Measurements from ENCODE around the gene D2HGDH.
"Not testable (repeated sequence)": the region's sequence is repeated elsewhere in the genome, so short reads cannot be mapped to it uniquely, and the experiment has no call there.

Gene D2HGDH

GRCh38 chr2:241776336-241777169 is 42.1 kb downstream of the D2HGDH start, which contains the start of gene GAL3ST2:
TSS of gene GAL3ST2 (plus strand) at chr2:241776822. CDS start at chr2:241776956, 134 bp downstream.
- no peak for TF ChIP-seq CTCF (IDR thresholded peaks at IDR 0.05)
- H3K4me3 ChIP-seq (ENCODE audit: low read depth in 1 of 2, low read length in 1 of 2), result no peak within 1 kb of the TSS
- H3K27ac ChIP-seq, result no peak within 1 kb of the TSS
- peaks cover 11% of the 10 kb centered on the region for H3K9me3 ChIP-seq
- peaks cover 45% of the 10 kb centered on the region for H3K27me3 ChIP-seq
- peaks cover 0 to 5% of the 10 kb centered on the region in 2 experiments for H3K4me1 ChIP-seq (ENCODE audit: control insufficient read depth in 1 of 2, insufficient read depth in 1 of 2, low read depth in 1 of 2, low read length in 1 of 2)
- no peaks in the 10 kb centered on the region for H3K36me3 ChIP-seq

- Histone ChIP-seq H3K27ac (no peak overlapping the region), H3K4me3 (ENCODE audit: low read depth in 1 of 2, low read length in 1 of 2) (no peak overlapping the region), H3K27me3 (peaks cover 38% of the 10 kb centered on the region), H3K9me3 (peaks cover 16% of the 10 kb centered on the region), H3K4me1 (ENCODE audit: control insufficient read depth in 1 of 2, insufficient read depth in 1 of 2, low read depth in 1 of 2, low read length in 1 of 2) (no peaks in the 10 kb centered on the region), H3K36me3 (no peaks in the 10 kb centered on the region)
- no peak for TF ChIP-seq CTCF (IDR thresholded peaks at IDR 0.05)
Observed at GRCh38 chr2:241777170-241777685, 42.8 kb downstream of the D2HGDH start.

- H3K27me3 ChIP-seq, result peaks cover 34% of the 10 kb centered on the region
- H3K36me3 ChIP-seq, result no peaks in the 10 kb centered on the region
- TF ChIP-seq CTCF (IDR thresholded peaks at IDR 0.05), result no peak
- H3K9me3 ChIP-seq, result peaks cover 16% of the 10 kb centered on the region
- H3K4me3 ChIP-seq (ENCODE audit: low read depth in 1 of 2, low read length in 1 of 2), result no peak overlapping the region
- H3K27ac ChIP-seq, result no peak overlapping the region
- H3K4me1 ChIP-seq (ENCODE audit: control insufficient read depth in 1 of 2, insufficient read depth in 1 of 2, low read depth in 1 of 2, low read length in 1 of 2), result no peaks in the 10 kb centered on the region
Observed at GRCh38 chr2:241777686-241778627, 43.5 kb downstream of the D2HGDH start.

- no peaks in the 10 kb centered on the region for H3K36me3 ChIP-seq
- TF ChIP-seq CTCF (IDR thresholded peaks at IDR 0.05), result no peak
- no peak overlapping the region for H3K4me3 ChIP-seq (ENCODE audit: low read depth in 1 of 2, low read length in 1 of 2)
- H3K27ac ChIP-seq, result no peak overlapping the region
- H3K27me3 ChIP-seq, result peaks cover 6% of the 10 kb centered on the region
- no peaks in the 10 kb centered on the region for H3K4me1 ChIP-seq (ENCODE audit: control insufficient read depth in 1 of 2, insufficient read depth in 1 of 2, low read depth in 1 of 2, low read length in 1 of 2)
- H3K9me3 ChIP-seq, result peaks cover 16% of the 10 kb centered on the region
Observed at GRCh38 chr2:241780939-241781569, 46.6 kb downstream of the D2HGDH start.

GRCh38 chr2:241782053-241782452 is 47.6 kb downstream of the D2HGDH start:
- not testable (repeated sequence) for H3K4me3 ChIP-seq (ENCODE audit: low read depth in 1 of 2, low read length in 1 of 2); H3K36me3 ChIP-seq; H3K27ac ChIP-seq; H3K27me3 ChIP-seq; H3K4me1 ChIP-seq (ENCODE audit: control insufficient read depth in 1 of 2, insufficient read depth in 1 of 2, low read depth in 1 of 2, low read length in 1 of 2)
- peaks cover 16% of the 10 kb centered on the region for H3K9me3 ChIP-seq

Data from neutrophil (primary cell).